CD4-positive, alpha-beta T cell treated with Interferon gamma for 1 hour (primary cell): Measurements from ENCODE around the gene BTBD9.

Source experiments
- DNase-seq: peaks from one replicate; pipeline ENCODE4 v3.0.0-alpha.2; 2020

The BTBD9 gene

DNA sequence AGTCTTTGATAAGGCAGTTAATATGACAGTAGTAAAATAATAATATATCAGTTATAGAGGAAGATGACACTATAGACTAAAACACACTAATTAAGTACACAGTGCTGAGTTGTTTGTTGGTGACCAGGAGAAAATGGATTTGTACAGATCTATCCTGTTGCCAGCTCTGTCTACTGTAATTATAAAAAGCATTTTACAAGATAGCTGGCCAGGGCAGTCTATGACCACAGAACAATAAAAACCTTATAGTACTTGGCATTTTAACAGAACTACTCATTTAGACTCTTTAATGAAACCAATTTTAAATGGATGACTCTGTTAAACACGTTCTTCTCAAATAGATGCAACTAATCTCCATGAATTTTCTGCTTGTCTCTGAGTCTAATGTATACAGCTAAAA lies 367.5 kb downstream of the BTBD9 start:
- DNase-seq = no peak

DNA sequence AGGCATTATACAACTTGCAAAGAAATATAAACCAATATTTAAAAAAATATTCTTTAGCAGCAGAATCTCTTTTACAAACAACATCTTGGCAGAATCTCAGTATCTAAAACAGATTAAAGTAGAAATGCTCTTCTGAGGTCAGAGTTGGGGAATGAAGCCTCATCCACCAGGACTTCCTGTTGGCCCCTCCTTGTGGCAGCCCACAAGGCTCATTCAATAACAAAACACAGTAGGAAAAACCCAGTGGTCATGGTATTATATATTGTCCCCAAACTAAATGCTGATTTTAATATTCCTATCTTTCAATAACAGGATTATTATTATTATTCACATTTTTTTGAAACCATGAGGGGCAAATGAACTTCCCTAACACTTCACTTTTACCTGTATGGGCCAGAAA lies 368.6 kb downstream of the BTBD9 start:
- DNase-seq = no peak

DNA sequence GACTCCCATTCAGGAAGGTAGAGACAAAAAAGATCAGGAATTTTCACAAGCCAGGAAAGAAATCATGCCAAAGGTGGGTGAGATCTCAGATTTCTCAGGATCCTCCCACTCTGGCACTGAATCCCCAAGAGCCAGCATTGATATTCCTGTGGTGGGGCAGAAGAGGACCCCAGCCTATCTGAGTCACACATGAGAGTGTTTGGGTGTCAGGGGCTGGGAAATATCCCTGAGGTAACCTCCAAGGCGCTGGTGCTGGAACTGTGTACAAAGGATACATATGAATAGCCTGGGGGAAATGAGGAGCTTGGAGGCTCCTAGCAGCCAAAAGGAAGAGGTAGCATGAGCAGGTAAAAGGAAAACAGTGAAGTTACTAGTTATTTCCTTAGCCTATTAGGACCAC lies 369.4 kb downstream of the BTBD9 start:
- no peak for DNase-seq

DNA sequence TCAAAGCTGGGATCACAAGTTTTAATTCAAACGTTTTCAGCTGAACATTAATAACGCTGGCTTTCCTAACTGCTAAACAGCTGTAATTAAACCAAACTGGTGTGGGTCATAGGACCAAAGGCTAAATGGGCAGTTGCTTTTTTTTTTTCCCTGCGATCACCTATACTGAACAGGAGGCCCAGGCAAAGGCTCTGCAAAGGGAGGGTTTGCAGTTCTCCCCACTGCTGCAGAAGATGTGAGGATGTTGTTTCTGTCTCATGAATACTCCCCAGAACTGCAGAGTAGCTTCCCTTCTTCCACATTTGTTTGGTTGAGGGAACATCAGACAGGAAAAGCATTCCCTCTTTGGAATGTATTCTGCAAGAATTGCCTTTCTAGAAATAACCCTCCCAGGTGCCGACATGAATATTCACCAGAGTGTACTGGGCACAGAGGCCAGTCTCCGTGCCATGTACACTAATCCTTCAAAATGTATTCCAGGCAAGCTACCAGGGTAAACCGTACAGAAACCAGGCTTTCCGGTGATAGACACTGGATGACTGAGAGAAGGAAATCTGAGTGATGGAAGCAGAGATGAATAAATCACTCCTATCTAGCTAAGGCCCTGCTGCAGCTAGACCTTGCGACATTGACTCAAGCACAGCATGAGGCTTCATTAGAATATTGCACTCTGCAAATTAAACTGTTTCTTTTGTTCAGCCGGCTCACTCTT lies 370.1 kb downstream of the BTBD9 start:
- DNase-seq = no peak

DNA sequence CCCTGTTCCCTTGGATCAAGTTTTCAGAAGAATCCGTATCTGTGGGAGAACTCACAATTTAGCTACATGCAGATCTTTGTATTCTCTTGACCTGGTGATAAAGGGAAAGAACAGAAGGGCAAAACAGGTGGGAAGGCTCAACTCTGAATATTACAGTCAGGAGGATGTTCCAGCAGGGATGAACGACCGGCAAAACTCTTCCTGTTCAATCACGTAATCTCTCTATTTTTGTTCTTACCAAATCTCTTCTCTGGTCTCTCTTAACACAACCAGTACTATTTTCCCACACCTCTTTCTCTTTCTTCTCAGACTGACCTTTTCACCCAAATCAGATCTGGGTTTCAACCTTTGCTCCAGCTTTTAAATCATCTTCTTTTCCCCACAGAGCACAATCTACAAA lies 371.4 kb downstream of the BTBD9 start:
- no peak for DNase-seq

DNA sequence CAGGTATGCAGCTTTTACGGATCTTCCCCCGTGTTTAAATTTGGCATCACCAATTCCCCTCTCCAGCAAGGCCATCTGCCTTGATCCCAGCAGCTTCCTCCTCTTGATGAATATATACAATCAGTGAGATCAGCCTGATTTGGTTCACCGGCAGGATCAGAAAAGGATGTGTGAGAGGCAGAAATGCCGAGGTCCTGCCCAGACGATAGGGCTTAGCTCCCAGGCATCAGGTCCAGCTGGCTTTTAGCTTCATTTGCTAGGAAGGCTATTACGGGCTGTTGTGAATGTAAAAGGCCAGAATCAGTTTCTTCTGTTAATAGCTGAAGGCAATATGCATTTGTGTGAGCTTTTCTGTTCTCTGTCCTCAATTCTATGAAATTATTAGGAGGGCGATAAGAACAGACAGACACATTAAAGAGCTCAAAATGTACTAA lies 372.8 kb downstream of the BTBD9 start:
- DNase-seq = no peak

DNA sequence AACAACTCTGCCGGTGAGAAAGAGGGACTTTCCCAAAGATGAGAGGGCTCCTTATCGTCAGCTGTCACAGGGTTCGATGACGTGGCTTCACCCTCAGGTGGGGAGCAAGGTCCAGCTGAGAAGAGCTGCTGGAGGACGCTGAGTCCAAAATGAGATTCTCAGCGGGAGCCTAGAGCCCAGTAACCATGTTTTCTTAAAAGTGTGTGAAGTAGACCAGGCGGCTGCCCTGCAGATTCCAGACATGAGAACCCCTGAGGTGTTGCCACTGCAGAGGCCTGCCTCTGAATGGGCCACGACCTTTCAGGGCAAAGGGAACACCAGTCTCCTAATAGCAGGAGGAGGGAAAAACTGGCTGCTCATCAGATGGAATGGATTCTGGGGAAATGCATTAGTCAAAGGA lies 375.1 kb downstream of the BTBD9 start:
- no peak for DNase-seq

DNA sequence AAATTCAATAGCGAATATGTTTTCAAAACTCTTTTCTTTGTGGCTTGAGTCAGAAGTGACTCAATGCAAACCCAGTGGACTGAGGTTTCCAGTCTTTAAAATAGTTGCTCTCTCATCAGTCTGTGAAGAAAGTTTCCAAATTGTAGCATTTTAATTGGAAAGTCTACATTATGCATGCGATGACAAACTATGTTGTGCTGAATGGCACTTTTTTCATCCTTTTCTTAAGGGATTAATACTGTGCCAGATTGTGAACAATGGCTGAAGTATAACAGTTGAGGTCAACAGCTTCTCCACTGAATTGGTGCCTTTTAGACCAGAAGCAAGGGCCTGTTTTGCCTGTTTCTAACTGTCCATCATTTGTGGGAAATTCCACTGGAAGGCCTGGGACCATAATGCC lies 377.1 kb downstream of the BTBD9 start:
- no peak for DNase-seq

DNA sequence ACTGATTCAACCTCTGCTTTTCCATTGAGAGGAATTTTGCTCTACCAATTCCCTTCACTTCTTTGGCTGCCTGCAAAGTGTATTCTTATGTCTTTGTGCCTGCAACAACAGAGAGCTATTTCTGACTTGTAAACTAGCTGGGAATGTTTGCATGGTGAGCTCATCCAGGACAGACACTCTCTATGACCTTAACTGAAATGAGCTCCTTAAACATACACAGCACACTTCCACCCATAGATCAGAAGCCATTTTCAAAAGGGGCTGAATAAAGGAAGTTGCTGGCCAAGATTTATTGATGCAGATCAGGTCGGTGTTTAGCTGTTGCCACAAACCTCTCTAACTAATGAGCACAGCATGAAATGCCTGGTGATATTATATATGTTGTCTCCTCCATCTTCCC lies 377.7 kb downstream of the BTBD9 start:
- DNase-seq = no peak

DNA sequence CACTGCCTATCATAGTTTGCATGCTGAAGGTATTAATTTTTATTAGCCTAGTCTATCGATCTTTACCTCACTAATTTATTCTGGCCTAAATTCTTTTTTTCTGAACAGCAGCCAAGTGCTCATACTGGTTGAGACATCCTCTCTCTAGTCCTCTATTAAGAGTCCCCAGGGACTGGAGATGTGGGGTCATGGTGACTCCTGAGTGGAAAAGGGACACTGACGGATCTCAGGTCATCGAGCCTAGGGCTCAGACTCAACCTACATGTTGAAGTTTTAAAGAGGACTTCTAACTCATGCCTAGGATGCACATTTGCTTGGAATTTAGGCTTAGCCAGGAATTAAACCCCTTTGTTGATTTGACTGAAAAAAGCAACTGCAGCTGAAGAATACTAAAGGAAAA lies 378.1 kb downstream of the BTBD9 start:
- DNase-seq = no peak

DNA sequence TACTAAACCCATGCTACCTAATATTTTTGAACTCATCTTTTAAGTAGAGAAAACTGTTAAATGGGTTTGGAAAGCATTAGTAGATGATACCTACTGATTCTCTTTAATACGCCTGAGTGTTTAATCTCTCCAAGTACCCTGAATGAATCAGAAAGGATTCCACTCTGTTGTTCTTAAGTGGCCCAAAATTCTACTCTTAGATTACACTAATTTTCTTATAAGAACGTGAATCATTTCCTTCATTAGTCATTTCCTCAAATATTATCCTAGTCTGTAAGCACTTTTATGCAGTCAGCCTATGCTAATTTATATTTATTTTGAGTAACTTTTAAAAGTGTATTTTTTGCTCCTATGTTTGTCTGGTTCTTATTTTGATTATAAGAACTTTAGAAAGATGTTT lies 380.0 kb downstream of the BTBD9 start:
- no peak for DNase-seq

DNA sequence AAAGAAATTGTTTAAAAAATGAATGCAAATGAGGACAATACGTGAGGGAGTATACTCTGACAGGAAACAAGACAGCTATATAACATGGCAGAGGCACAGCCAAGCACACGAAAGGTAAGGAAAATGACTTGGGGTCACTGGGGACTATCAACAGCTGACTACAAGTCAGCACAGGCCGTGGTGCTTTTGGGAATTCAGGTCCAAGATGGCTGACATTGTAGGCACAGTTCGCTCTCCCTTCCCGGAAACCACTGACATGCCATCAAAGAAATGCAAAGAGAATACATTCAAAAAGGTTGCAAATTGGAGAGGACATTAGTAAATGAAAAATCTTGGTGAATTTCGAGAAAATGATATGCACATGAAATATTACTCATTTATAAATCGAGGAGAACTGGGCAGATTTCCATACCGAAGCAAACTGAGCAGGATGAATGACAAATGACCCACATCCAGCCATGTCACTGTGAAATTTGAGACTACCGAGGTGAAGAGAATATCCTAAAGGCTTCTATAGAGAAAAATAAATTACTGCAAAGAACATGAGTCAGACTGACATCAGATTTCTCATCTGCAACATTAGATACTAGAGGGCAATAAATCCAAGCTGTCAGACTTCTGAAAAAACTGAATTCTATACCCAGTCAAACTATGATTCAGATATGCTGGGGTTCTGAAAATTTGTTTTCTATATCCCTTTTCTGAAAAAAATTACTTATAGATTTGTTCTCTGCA lies 391.1 kb downstream of the BTBD9 start:
- no peak for DNase-seq

DNA sequence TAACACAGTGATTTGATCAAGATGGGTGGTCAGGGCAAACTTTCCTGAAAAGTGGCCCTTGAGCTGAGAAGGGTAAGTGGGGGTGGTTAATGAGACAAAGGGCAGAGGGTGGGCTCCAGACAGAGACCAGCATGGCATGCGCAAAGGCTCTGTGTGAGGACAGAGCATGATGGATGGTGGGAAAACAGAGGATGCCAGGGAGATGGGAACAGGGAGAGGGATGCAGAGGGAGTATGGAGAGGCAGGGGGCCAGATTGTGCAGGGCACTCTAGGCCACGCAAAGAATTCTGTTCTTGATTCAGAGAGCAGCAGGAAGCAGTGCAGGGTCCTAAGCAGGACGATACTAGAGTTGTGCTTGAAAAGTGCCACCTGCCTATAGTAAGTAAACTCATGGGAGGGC lies 394.4 kb downstream of the BTBD9 start:
- no peak for DNase-seq

DNA sequence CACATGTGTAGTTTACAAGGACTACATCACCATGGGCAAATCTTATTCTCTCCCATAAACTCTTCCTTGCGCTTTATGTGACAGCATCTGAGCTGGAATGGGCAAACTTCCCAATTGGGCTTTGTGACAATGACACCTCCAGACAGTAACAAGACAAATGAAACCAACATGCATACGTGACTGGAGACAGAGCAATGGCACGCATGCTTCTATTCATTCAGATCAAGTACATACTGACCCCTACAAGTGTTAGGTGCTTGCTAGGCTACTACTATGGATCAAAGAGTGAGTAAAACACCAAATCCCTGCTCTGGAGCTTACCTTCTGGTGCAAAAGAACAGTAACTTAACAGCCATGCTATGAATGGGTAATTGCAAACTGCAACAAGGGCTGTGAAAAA lies 394.9 kb downstream of the BTBD9 start:
- DNase-seq = no peak

DNA sequence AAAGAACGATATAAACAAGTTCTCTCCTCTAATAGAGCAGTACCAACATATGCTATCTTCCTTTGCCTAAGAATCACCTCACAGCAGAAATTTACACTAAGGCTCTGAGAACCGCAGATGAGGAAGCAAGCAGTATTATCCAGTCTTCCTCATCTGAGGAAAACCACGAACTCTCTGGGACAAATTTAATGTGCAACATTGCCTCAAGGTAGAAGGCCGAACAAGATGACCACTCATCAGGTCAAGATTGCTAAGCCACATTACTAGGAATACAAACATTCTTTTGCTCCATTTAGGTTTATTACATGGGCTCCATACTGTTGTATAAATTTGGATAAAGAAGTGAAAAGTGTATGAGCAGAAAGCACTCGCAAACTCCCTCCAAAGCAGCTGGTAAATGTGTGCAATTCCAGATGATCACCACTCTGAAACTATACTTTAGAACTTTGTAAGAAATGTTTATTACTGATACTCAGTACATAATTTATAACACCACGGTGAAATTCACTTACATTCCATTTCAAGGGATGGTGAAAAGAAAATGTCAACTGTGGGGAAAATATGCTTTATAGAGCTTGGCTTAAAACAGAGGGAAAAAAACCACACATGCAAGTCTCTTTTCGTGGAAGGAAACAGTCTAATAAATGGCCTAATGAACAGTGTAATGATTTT lies 398.4 kb downstream of the BTBD9 start:
- DNase-seq = no peak

DNA sequence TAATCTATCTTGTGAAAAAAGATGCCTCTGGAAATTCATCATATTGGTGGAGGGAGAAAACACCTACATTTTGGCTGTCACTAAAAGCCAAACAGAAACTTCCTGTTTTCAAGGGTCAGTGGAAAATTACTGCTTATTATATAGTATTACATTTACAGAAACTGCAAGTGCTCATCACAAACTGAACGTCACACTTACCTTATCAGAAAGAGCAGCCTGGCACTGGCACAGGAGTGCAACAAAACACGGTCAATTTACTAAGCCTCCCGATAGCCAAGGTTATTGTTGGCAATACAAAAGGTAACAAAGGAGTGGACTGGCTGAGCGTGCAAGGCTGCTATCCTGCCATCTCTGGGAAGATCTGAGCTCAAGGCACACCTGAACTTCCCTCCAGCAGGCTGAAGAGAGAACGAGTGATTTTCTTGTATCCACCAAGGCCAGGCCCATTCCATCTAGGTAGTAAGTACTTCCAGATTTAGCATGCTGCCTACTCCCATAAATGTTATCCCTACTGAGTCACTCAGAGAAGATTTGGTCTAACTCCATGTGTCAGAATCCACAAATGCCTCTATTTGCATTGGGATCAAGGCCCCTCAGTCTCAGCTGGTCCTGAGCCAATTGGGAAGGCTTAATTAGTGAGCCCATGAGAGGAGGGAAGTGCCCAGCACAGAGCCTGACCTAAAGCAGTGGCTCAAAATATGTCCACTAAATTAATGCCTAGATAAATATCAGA lies 399.8 kb downstream of the BTBD9 start:
- DNase-seq = no peak

DNA sequence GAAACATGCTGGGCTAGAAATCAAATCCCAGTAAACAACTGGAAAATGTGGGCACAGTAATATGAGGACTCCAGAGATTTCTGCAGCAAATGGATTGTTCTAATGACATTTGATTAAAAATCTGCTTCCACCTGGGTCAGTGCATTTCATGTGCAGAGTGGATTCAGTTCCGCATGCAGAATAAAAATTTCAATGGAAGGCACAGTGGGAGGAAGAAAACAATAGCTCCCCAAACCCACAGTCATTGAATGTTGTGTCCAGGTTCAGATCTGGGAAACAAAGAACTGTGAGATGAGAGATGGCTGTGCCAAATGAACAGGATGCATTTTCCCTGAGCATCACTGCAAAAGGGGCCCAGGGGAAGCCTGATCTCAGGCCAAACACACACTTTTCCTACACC lies 403.1 kb downstream of the BTBD9 start:
- no peak for DNase-seq

DNA sequence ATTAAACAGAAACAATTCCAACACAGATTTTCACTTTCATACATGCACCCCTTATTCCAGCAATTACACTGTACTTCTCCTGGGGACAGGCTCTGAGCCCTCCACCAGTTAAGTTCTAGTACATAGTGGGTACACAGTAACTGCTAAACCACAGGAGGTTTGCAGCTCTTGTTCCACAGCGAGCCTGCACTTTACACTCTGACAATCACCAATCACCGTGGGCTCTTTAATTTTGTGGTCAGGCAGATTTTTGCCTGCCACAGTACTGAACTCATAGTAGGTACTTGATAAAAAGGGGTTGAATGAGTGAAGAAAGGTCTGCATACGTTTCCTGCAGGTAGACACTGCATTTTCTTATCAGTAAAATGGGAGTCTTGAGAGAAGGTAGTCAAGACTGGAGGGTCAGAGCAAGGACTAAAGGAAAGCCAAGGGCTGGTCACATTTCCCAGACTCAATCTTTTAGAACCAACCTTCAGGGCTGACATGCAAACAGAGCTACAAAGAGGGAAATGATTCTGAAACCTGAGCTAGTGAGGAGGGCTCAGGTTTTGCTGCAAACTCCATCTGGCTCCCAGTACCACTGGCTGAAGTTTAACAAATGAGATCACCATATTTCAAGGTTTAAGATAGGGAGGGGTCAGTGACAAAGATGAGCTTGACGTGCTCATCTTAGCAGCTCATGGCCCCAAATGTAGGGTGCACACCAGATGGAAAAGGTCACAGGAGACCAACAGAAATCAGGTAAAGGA lies 404.6 kb downstream of the BTBD9 start:
- no peak for DNase-seq

DNA sequence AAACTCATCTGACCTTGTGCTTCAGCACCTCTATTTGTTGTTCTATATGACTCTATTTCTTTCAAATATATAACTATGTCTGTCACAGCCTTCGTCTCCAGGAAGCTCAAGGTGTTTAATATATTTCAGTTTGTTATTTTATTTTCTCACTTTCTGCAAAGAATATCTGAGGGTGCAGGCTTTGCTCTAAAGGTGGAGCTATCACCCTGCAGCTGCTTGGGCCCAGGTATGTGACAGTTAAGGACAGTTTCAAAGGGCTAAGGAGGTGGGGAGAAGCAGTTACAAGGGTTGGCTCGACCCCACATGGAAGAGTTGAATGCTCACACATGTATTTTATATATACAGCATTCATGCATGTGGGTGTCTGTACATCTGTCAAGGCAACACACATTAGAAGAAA lies 405.6 kb downstream of the BTBD9 start:
- DNase-seq = no peak

DNA sequence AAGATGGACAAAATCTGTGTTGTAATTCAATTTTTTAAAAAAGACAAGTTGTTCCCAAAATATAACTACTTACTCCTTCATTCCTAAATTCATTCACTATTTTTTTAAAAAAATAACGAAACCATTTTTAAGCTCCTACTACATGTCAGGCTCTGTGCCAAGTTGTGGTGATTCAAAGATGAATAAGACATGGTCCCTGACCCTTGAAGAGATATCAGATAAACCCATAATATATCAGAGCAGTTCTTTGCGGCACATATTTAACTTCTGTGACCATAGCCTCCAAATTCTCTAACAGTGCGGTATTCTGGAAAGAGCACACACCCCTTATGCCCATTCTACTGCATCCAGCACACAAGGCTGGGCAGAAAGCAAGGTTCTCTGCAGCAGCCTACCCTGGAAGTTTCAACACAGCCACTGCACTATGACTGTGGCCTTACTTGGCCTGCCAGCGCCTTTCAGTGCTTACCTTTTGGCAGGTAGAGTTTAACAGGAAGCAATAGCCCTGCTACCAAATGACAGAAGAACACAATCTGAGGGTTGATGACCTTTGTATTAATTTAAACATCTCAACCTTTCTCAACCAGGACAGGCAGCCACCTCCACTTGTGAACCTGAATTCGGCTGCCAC lies 406.5 kb downstream of the BTBD9 start:
- DNase-seq = no peak

DNA sequence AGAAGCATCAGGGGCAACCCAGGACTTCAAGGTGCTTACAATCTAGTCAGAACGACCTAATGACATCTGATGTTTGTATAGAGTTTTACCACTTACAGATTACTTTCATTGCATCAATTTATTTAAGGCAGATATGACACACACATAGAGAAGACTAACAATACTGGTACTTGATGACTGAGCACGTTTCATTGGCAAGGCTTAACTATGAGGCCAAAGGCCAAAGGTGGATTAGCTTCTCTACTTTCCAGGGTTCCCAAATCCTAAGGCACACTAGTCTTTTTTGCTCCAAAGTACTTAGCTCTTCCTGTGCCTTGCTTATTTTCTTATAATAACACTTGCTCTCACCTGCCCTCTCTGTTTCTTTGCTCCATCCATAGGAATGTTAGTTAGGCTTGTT lies 414.0 kb downstream of the BTBD9 start:
- no peak for DNase-seq

DNA sequence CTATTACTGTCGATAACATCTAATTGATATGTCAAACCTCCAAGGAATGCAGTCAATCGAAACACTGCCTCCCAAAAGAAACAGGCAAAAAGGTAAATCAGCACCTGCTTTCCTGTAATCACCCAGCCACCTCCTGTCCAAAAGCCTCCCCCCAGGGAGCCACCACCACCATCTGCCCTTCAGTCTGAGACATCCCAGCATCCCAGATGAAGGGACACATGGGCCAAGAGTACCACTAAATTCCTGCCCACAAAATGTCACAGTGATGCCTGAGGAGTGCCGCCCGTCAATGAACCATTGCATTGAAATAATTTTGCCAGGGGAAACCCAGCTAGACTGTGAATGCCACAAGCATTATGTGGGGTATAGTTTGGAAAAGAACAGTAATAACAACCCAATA lies 418.5 kb downstream of the BTBD9 start:
- no peak for DNase-seq
